HL-60 (cell line): Measurements from ENCODE around the gene PGS1.

Source experiments
- CTCF ChIP-seq: IDR thresholded peaks from one replicate; pipeline ENCODE4 v1.5.1; 2011; ENCODE audit warnings: low read length, control low read depth, inconsistent platforms; ENCODE audit not compliant: insufficient read depth
- POLR2AphosphoS5 ChIP-seq: IDR thresholded peaks from 2 replicates; pipeline ENCODE4 v1.6.1; 2012; ENCODE audit warnings: low read depth

GRCh38 chr17:78441271-78441971 is 63.0 kb downstream of the PGS1 start:
- TF ChIP-seq CTCF = no peak
- TF ChIP-seq POLR2AphosphoS5 = no peak
